Muscle layer of duodenum (tissue), 2 donors: ENCODE measurements around the gene DPH6.

Source experiments
- H3K27ac ChIP-seq: one replicate; pipeline ENCODE4 v1.7.0; 2013; ENCODE audit warnings: mild to moderate bottlenecking, low read length
- H3K27me3 ChIP-seq: one replicate; pipeline ENCODE4 v1.7.0; 2013; ENCODE audit warnings: low read depth, mild to moderate bottlenecking, control low read depth, low read length
- H3K36me3 ChIP-seq, 2 donors: one replicate each; pipeline ENCODE4 v1.7.0; 2013; ENCODE audit warnings: low read length in 2 of 2, control low read depth in 1 of 2, mild to moderate bottlenecking in 1 of 2; ENCODE audit not compliant: insufficient read depth in 2 of 2, control insufficient read depth in 1 of 2
- H3K4me1 ChIP-seq, 2 donors: one replicate each; pipeline ENCODE4 v1.7.0; 2013; ENCODE audit warnings: low read length in 2 of 2, mild to moderate bottlenecking in 2 of 2, control low read depth in 1 of 2, moderate library complexity in 1 of 2; ENCODE audit not compliant: insufficient read depth in 2 of 2, control insufficient read depth in 1 of 2
- H3K4me3 ChIP-seq, 2 donors: one replicate each; pipeline ENCODE4 v1.7.0; 2013; ENCODE audit warnings: low read length in 2 of 2, low read depth in 1 of 2, mild to moderate bottlenecking in 1 of 2
- H3K9me3 ChIP-seq, 2 donors: one replicate each; pipeline ENCODE4 v1.7.0; 2013; ENCODE audit warnings: low read length in 2 of 2, control low read depth in 1 of 2, mild to moderate bottlenecking in 1 of 2; ENCODE audit not compliant: control insufficient read depth in 1 of 2
- donor health status: healthy.

The DPH6 gene

GRCh38 chr15:35484231-35484945 is 61.6 kb downstream of the DPH6 start:
- no peak overlapping the region for H3K27ac ChIP-seq
- H3K36me3 ChIP-seq, result no peaks in the 10 kb centered on the region
- no peaks in the 10 kb centered on the region for H3K4me1 ChIP-seq
- no peak overlapping the region for H3K4me3 ChIP-seq
- H3K27me3 ChIP-seq, result no peaks in the 10 kb centered on the region
- H3K9me3 ChIP-seq, result peaks cover 0 to 2% of the 10 kb centered on the region in 2 donors

GRCh38 chr15:35481992-35482391 is 64.0 kb downstream of the DPH6 start:
- H3K27me3 ChIP-seq, result no peaks in the 10 kb centered on the region
- no peak overlapping the region for H3K4me3 ChIP-seq
- H3K9me3 ChIP-seq, result no peaks in the 10 kb centered on the region
- H3K36me3 ChIP-seq, result no peaks in the 10 kb centered on the region
- H3K4me1 ChIP-seq, result no peaks in the 10 kb centered on the region
- no peak overlapping the region for H3K27ac ChIP-seq

GRCh38 chr15:35481064-35481463 is 64.9 kb downstream of the DPH6 start:
- H3K27ac ChIP-seq, result no peak overlapping the region
- H3K9me3 ChIP-seq, result no peaks in the 10 kb centered on the region
- no peaks in the 10 kb centered on the region for H3K36me3 ChIP-seq
- H3K4me1 ChIP-seq, result no peaks in the 10 kb centered on the region
- no peaks in the 10 kb centered on the region for H3K27me3 ChIP-seq
- H3K4me3 ChIP-seq, result no peak overlapping the region

- H3K4me3 ChIP-seq, result no peak overlapping the region
- H3K27me3 ChIP-seq, result no peaks in the 10 kb centered on the region
- H3K36me3 ChIP-seq, result no peaks in the 10 kb centered on the region
- H3K27ac ChIP-seq, result no peak overlapping the region
- H3K9me3 ChIP-seq, result no peaks in the 10 kb centered on the region
- H3K4me1 ChIP-seq, result no peaks in the 10 kb centered on the region
Observed at GRCh38 chr15:35479423-35479822, 66.5 kb downstream of the DPH6 start.

- Histone ChIP-seq H3K4me1 (no peaks in the 10 kb centered on the region), H3K9me3 (no peaks in the 10 kb centered on the region), H3K27ac (no peak overlapping the region), H3K4me3 (no peak overlapping the region), H3K27me3 (no peaks in the 10 kb centered on the region), H3K36me3 (no peaks in the 10 kb centered on the region)
Observed at GRCh38 chr15:35477312-35478262, 68.4 kb downstream of the DPH6 start.

- no peak overlapping the region for H3K27ac ChIP-seq
- H3K36me3 ChIP-seq, result no peaks in the 10 kb centered on the region
- no peaks in the 10 kb centered on the region for H3K4me1 ChIP-seq
- H3K27me3 ChIP-seq, result no peaks in the 10 kb centered on the region
- H3K4me3 ChIP-seq, result no peak overlapping the region
- no peaks in the 10 kb centered on the region for H3K9me3 ChIP-seq
Observed at GRCh38 chr15:35471024-35471423, 74.9 kb downstream of the DPH6 start.

GRCh38 chr15:35470441-35470840 is 75.5 kb downstream of the DPH6 start:
- Histone ChIP-seq H3K4me3 (no peak overlapping the region), H3K27ac (no peak overlapping the region), H3K36me3 (no peaks in the 10 kb centered on the region), H3K4me1 (no peaks in the 10 kb centered on the region), H3K27me3 (no peaks in the 10 kb centered on the region), H3K9me3 (no peaks in the 10 kb centered on the region)

GRCh38 chr15:35466476-35466875 is 79.5 kb downstream of the DPH6 start:
- H3K4me1 ChIP-seq, result no peaks in the 10 kb centered on the region
- no peaks in the 10 kb centered on the region for H3K36me3 ChIP-seq
- H3K9me3 ChIP-seq, result no peaks in the 10 kb centered on the region
- H3K27me3 ChIP-seq, result no peaks in the 10 kb centered on the region
- no peak overlapping the region for H3K27ac ChIP-seq
- no peak overlapping the region for H3K4me3 ChIP-seq

GRCh38 chr15:35465783-35466182 is 80.2 kb downstream of the DPH6 start:
- no peaks in the 10 kb centered on the region for H3K9me3 ChIP-seq
- H3K27me3 ChIP-seq, result no peaks in the 10 kb centered on the region
- no peak overlapping the region for H3K27ac ChIP-seq
- no peaks in the 10 kb centered on the region for H3K4me1 ChIP-seq
- no peaks in the 10 kb centered on the region for H3K36me3 ChIP-seq
- no peak overlapping the region for H3K4me3 ChIP-seq

GRCh38 chr15:35460616-35461015 is 85.3 kb downstream of the DPH6 start:
- H3K4me3 ChIP-seq, result no peak overlapping the region
- H3K27ac ChIP-seq, result no peak overlapping the region
- no peaks in the 10 kb centered on the region for H3K4me1 ChIP-seq
- H3K9me3 ChIP-seq, result no peaks in the 10 kb centered on the region
- no peaks in the 10 kb centered on the region for H3K36me3 ChIP-seq
- no peaks in the 10 kb centered on the region for H3K27me3 ChIP-seq

- Histone ChIP-seq H3K4me1 (no peaks in the 10 kb centered on the region), H3K27me3 (no peaks in the 10 kb centered on the region), H3K27ac (no peak overlapping the region), H3K36me3 (no peaks in the 10 kb centered on the region), H3K9me3 (no peaks in the 10 kb centered on the region), H3K4me3 (no peak overlapping the region)
Observed at GRCh38 chr15:35458176-35458856, 87.6 kb downstream of the DPH6 start.
